ENCODE data around the gene LCN6.
"Not testable (repeated sequence)": the region's sequence is repeated elsewhere in the genome, so short reads cannot be mapped to it uniquely, and the experiment has no call there.

GRCh38 chr9:136755302-136756133 lies 7.2 kb upstream of the LCN6 start:
- not testable (repeated sequence) for TF ChIP-seq POLR2A (IDR thresholded peaks at IDR 0.05; ENCODE audit: low read length); GATA1 (IDR thresholded peaks at IDR 0.05; ENCODE audit: low read depth, low read length)

All from erythroblast (primary cell).